CD4-positive, alpha-beta memory T cell (primary cell): ENCODE results near the gene TLK2. TPM values are rescaled to one million over a fixed set of nuclear protein-coding genes. Genes with fewer than 3 reads are reported as not detected.

Experiments used
- CTCF ChIA-PET: fragments of 350-600 bp; sonication (Branson Sonifier 250); formaldehyde crosslinking; loops from one replicate; lab custom pipeline; 2021; ENCODE audit warnings: inconsistent platforms; ENCODE audit not compliant: partially characterized antibody; lab: Charles Lee
- POLR2A ChIA-PET: fragments of 350-600 bp; sonication (Branson Sonifier 250); formaldehyde crosslinking; loops from one replicate; lab custom pipeline; 2021; ENCODE audit not compliant: partially characterized antibody; lab: Charles Lee
- DNase-seq, 5 donors: peaks; one replicate each; pipeline versions ENCODE4 v3.0.0 to v3.0.0-alpha.2; 2020 to 2022; ENCODE audit warnings: mixed read lengths in 1 of 5
- H3K27ac ChIP-seq: one replicate; pipeline ENCODE4 v1.7.0; 2013; ENCODE audit warnings: low read depth, low read length
- H3K27me3 ChIP-seq: 2 replicates; pipeline ENCODE4 v1.7.0; 2013; ENCODE audit warnings: mild to moderate bottlenecking, low read length, moderate library complexity; ENCODE audit not compliant: insufficient read depth
- H3K36me3 ChIP-seq: 2 replicates; pipeline ENCODE4 v1.7.0; 2013; ENCODE audit warnings: mild to moderate bottlenecking, low read length, moderate library complexity; ENCODE audit not compliant: insufficient read depth
- H3K4me1 ChIP-seq: 2 replicates; pipeline ENCODE4 v1.7.0; 2013; ENCODE audit warnings: mild to moderate bottlenecking, low read length, moderate library complexity; ENCODE audit not compliant: insufficient read depth
- H3K4me3 ChIP-seq, 2 donors: one replicate each; pipeline ENCODE4 v1.7.0; 2013; ENCODE audit warnings: low read length in 2 of 2, mild to moderate bottlenecking in 1 of 2
- H3K9me3 ChIP-seq, 2 donors: one replicate each; pipeline ENCODE4 v1.7.0; 2013; ENCODE audit warnings: low read length in 2 of 2, control low read depth in 1 of 2; ENCODE audit not compliant: control insufficient read depth in 1 of 2
- H3K27ac Mint-ChIP-seq, 7 donors: one replicate each; pipeline ENCODE4 v1.8.0; 2020 to 2021; ENCODE audit warnings: mixed read lengths in 7 of 7, mild to moderate bottlenecking in 6 of 7, inconsistent platforms in 3 of 7, moderate library complexity in 3 of 7
- H3K27me3 Mint-ChIP-seq, 2 donors: one replicate each; pipeline ENCODE4 v1.8.0; 2020 to 2021; ENCODE audit warnings: mixed read lengths in 2 of 2
- H3K36me3 Mint-ChIP-seq, 2 donors: one replicate each; pipeline ENCODE4 v1.8.0; 2020 to 2021; ENCODE audit warnings: mixed read lengths in 2 of 2, inconsistent platforms in 1 of 2, mild to moderate bottlenecking in 1 of 2
- H3K4me1 Mint-ChIP-seq, 4 donors: one replicate each; pipeline ENCODE4 v1.8.0; 2020 to 2021; ENCODE audit warnings: mixed read lengths in 4 of 4, mild to moderate bottlenecking in 1 of 4
- H3K4me3 Mint-ChIP-seq, 8 donors: one replicate each; pipeline ENCODE4 v1.8.0; 2020 to 2021; ENCODE audit warnings: mixed read lengths in 8 of 8, mild to moderate bottlenecking in 7 of 8, moderate library complexity in 6 of 8, inconsistent platforms in 3 of 8
- H3K9me3 Mint-ChIP-seq, 8 donors: one replicate each; pipeline ENCODE4 v1.8.0; 2020 to 2021; ENCODE audit warnings: mixed read lengths in 8 of 8, mild to moderate bottlenecking in 5 of 8, inconsistent platforms in 3 of 8, moderate library complexity in 1 of 8
- intact Hi-C: fragments of 100-400 bp; cut with micrococcal nuclease; formaldehyde crosslinking; loops from one replicate; pipeline ENCODE4 v1.15.1; 2023
- polyA plus RNA-seq, 2 donors: library from polyadenylated mRNA; unstranded; fragments of 300-500 nt; fragmentation: Illumina TruSeq; gene quantifications; one replicate each; pipeline ENCODE4 v1.2.3, GENCODE V29; 2021
- total RNA-seq, 2 experiments: library from RNA; stranded (reverse); gene quantifications; one replicate each; pipeline ENCODE4 v1.2.3, GENCODE V29; 2021

Gene TLK2
- total and polyA plus RNA-seq, 4 experiments from 2014 or later, result 2.4 to 67.7 (median 40.1) TPM

- Histone ChIP-seq H3K4me1 (peaks cover 20% of the 10 kb centered on the region), H3K9me3 (no peaks in the 10 kb centered on the region), H3K36me3 (no peaks in the 10 kb centered on the region), H3K27ac (no peak overlapping the region), H3K27me3 (no peaks in the 10 kb centered on the region), H3K4me3 (peak overlapping the region; percentile 47 to 65)
- POLR2A ChIA-PET, result no interaction called here
- Mint-ChIP-seq H3K4me3 (peak overlapping the region; percentile 64 to 95 (median 86)), H3K27ac (peak overlapping the region in 5 of 7 donors; percentile 0 to 86 (median 50)), H3K4me1 (peaks cover 8 to 23% (median 16%) of the 10 kb centered on the region in 4 donors), H3K36me3 (no peaks in the 10 kb centered on the region), H3K9me3 (no peaks in the 10 kb centered on the region), H3K27me3 (no peaks in the 10 kb centered on the region)
- DNase-seq, result peak; percentile 26 to 75 (median 33)
- CTCF ChIA-PET, result no interaction called here
- intact Hi-C loops, result no loop called here
These were observed 174.6 kb downstream of the TLK2 start for GRCh38 chr17:62653002-62653825.

- Histone ChIP-seq H3K36me3 (no peaks in the 10 kb centered on the region), H3K27me3 (no peaks in the 10 kb centered on the region), H3K27ac (no peak overlapping the region), H3K4me1 (peaks cover 20% of the 10 kb centered on the region), H3K9me3 (no peaks in the 10 kb centered on the region), H3K4me3 (no peak overlapping the region)
- no peak for DNase-seq
- Mint-ChIP-seq H3K36me3 (no peaks in the 10 kb centered on the region), H3K4me3 (peak overlapping the region; percentile 64 to 95 (median 86)), H3K9me3 (peaks cover 0 to under 1% (median 0%) of the 10 kb centered on the region in 8 donors), H3K4me1 (peaks cover 8 to 23% (median 16%) of the 10 kb centered on the region in 4 donors), H3K27ac (peak overlapping the region in 3 of 7 donors; percentile 50 to 86 (median 72)), H3K27me3 (no peaks in the 10 kb centered on the region)
- POLR2A ChIA-PET, result no interaction called here
- intact Hi-C loops, result no loop called here
- CTCF ChIA-PET, result no interaction called here
These were observed 175.5 kb downstream of the TLK2 start for GRCh38 chr17:62653826-62654761.

- peaks cover 2% of the 10 kb centered on the region in 2 donors for H3K36me3 Mint-ChIP-seq
- no peak for DNase-seq
- Histone ChIP-seq H3K9me3 (no peaks in the 10 kb centered on the region), H3K27me3 (no peaks in the 10 kb centered on the region), H3K4me1 (peaks cover 20% of the 10 kb centered on the region), H3K4me3 (no peak overlapping the region), H3K27ac (no peak overlapping the region), H3K36me3 (no peaks in the 10 kb centered on the region)
- H3K9me3 Mint-ChIP-seq, result peaks cover 0 to 13% (median 6%) of the 10 kb centered on the region in 8 donors
- intact Hi-C loops, result no loop called here
- peaks cover 0 to 3% of the 10 kb centered on the region in 2 donors for H3K27me3 Mint-ChIP-seq
- ChIA-PET CTCF (no interaction called here), POLR2A (no interaction called here)
- peak overlapping the region in 1 of 7 donors; percentile 20 for H3K27ac Mint-ChIP-seq
- peak overlapping the region in 1 of 8 donors; percentile 54 for H3K4me3 Mint-ChIP-seq
- H3K4me1 Mint-ChIP-seq, result peaks cover 8 to 23% (median 16%) of the 10 kb centered on the region in 4 donors
These were observed 177.0 kb downstream of the TLK2 start for GRCh38 chr17:62655656-62656055.

GRCh38 chr17:62656446-62656845 is 177.8 kb downstream of the TLK2 start:
- no peaks in the 10 kb centered on the region for H3K9me3 ChIP-seq
- H3K4me1 ChIP-seq, result peaks cover 20% of the 10 kb centered on the region
- H3K4me3 ChIP-seq, result no peak overlapping the region
- Mint-ChIP-seq H3K9me3 (peaks cover 7 to 20% (median 13%) of the 10 kb centered on the region in 8 donors), H3K36me3 (peaks cover 6% of the 10 kb centered on the region in 2 donors), H3K27ac (no peak overlapping the region), H3K27me3 (peaks cover 0 to 4% of the 10 kb centered on the region in 2 donors), H3K4me1 (peaks cover 8 to 23% (median 16%) of the 10 kb centered on the region in 4 donors), H3K4me3 (no peak overlapping the region)
- intact Hi-C loops, result no loop called here
- no peaks in the 10 kb centered on the region for H3K27me3 ChIP-seq
- no peak for DNase-seq
- H3K27ac ChIP-seq, result no peak overlapping the region
- no peaks in the 10 kb centered on the region for H3K36me3 ChIP-seq
- CTCF ChIA-PET, result no interaction called here
- POLR2A ChIA-PET, result no interaction called here

GRCh38 chr17:62657145-62657665 is 178.6 kb downstream of the TLK2 start:
- intact Hi-C loops, result no loop called here
- H3K27ac Mint-ChIP-seq, result no peak overlapping the region
- Histone ChIP-seq H3K27me3 (no peaks in the 10 kb centered on the region), H3K27ac (no peak overlapping the region), H3K4me1 (peaks cover 16% of the 10 kb centered on the region), H3K4me3 (no peak overlapping the region), H3K9me3 (no peaks in the 10 kb centered on the region), H3K36me3 (no peaks in the 10 kb centered on the region)
- H3K9me3 Mint-ChIP-seq, result peaks cover 7 to 22% (median 14%) of the 10 kb centered on the region in 8 donors
- H3K4me1 Mint-ChIP-seq, result peaks cover 5 to 16% (median 11%) of the 10 kb centered on the region in 4 donors
- H3K4me3 Mint-ChIP-seq, result no peak overlapping the region
- DNase-seq, result no peak
- peaks cover 0 to 4% of the 10 kb centered on the region in 2 donors for H3K27me3 Mint-ChIP-seq
- peaks cover 6 to 7% of the 10 kb centered on the region in 2 donors for H3K36me3 Mint-ChIP-seq
- ChIA-PET CTCF (no interaction called here), POLR2A (no interaction called here)

GRCh38 chr17:62657690-62658089 is 179.1 kb downstream of the TLK2 start:
- H3K27me3 ChIP-seq, result no peaks in the 10 kb centered on the region
- peaks cover 7 to 22% (median 14%) of the 10 kb centered on the region in 8 donors for H3K9me3 Mint-ChIP-seq
- H3K4me1 Mint-ChIP-seq, result peaks cover 5 to 11% (median 9%) of the 10 kb centered on the region in 4 donors
- no peak overlapping the region for H3K27ac Mint-ChIP-seq
- DNase-seq, result no peak
- peaks cover 14% of the 10 kb centered on the region for H3K4me1 ChIP-seq
- no peaks in the 10 kb centered on the region for H3K9me3 ChIP-seq
- POLR2A ChIA-PET, result no interaction called here
- H3K27me3 Mint-ChIP-seq, result peaks cover 0 to 4% of the 10 kb centered on the region in 2 donors
- H3K27ac ChIP-seq, result no peak overlapping the region
- no peak overlapping the region for H3K4me3 ChIP-seq
- peaks cover 6 to 7% of the 10 kb centered on the region in 2 donors for H3K36me3 Mint-ChIP-seq
- no peaks in the 10 kb centered on the region for H3K36me3 ChIP-seq
- H3K4me3 Mint-ChIP-seq, result no peak overlapping the region
- intact Hi-C loops, result no loop called here
- CTCF ChIA-PET, result no interaction called here
